Skeletal muscle cell (primary cell): ENCODE data around the gene LBR.

Experiments
- DNase-seq: peaks from one replicate; pipeline ENCODE4 v3.0.0-alpha.2; 2010; ENCODE audit warnings: low read depth
- H3K4me3 ChIP-seq: 2 replicates; pipeline ENCODE4 v1.5.1; 2011; ENCODE audit warnings: low read depth, mild to moderate bottlenecking, control low read depth, low read length, moderate library complexity

The LBR gene

DNA sequence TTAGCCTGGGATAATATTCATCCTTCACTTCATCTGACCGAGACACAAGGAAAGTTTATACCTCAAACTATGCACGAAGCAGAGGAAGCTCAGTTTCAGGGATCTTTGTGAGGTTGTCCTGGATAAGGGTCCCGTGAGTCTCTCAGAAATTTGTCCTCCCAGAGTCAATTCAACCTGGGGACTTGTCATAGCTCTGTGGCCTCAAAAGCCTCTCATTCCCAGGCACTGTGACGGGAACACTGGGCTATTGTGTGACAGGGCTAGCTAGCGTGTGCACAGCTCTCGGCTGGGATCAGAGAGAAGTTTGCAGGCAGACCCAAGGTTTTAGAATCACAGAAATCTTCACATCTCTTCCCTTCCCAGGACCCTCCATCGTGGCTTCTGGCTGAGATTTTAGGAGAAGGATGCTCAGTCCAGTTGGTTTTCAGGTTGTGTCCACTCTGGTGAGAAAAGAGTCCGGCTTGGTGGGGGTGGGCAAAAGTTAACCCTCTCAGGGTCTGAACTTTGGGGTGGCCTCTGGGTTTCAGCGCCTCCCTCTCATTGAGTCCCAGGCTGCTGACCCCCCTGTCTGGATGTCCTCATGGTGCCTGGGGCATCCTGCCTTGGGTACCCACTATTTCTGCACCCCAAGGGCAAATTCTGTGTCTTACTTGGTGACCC lies 20.4 kb upstream of the LBR start:
- DNase-seq = no peak
- no peak overlapping the region for H3K4me3 ChIP-seq

DNA sequence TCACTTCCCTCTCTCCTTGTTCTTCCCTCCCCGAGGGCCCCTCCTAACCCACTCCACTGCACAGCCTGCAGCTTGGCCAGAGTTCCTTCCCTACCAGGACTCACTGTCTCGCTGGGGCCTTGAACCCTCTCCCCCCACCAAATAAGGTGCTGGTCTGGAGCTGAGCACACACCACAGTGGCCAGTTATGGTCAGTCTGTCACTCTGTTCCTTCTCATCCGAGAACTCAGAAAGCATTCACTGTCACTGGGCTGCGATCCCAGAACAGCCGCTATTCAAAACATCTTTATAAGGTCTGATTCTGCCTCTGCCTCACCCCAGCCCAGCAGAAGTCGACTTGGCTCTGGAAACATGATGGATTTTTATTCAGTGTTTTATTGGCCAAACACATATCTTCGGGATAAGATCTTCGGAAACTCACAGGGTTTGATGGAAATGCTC lies 19.8 kb upstream of the LBR start:
- no peak for DNase-seq
- no peak overlapping the region for H3K4me3 ChIP-seq

DNA sequence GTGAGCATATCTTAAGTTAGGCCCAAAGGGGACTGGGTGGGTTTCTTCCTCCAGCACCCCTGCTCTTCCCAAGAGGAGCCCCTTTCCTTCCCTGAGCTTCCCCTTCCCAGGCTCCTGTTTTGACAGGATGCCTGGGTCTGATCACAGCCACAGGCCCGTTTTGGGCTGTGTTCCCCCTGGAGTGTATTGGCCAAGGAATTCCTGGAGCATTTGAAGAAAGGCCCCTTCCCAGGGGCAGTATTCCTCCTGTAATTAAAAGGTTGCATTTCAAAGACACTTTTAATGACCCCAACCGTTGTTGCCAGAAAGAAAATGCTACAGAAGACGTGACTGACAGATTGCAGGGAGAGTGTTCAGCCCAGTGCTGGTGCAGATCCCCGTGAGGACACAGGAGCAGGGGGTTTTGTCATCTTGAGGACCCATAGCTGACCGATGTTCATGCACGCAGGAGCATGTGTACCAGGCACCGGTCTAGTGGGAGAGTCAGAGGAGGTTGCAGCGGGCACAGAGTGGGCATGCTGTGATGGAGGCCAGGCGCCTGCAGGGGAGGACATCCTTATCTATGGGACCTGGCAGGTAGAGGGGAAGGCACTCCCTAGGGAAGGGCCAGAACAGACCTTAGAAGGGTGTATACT lies 19.3 kb upstream of the LBR start:
- no peak overlapping the region for H3K4me3 ChIP-seq
- DNase-seq = no peak

DNA sequence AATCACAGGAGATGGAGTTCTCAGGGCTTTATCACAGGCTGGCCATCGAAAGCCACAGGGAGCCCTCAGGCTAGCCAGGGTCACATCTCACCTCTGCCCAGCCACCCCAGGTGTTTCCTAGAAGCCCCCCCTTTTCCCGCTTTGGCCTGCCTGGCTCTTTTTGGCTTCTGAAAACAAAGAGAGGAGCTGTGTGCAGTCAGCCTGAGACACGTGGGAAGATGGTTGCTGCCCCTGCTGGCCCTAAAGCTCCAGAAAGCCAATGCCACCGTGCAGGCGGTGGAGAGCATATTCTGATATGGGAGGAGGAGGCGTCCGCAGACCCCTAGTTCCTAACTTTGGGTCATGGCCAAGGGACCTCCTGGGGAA lies 18.7 kb upstream of the LBR start:
- DNase-seq = no peak
- no peak overlapping the region for H3K4me3 ChIP-seq

DNA sequence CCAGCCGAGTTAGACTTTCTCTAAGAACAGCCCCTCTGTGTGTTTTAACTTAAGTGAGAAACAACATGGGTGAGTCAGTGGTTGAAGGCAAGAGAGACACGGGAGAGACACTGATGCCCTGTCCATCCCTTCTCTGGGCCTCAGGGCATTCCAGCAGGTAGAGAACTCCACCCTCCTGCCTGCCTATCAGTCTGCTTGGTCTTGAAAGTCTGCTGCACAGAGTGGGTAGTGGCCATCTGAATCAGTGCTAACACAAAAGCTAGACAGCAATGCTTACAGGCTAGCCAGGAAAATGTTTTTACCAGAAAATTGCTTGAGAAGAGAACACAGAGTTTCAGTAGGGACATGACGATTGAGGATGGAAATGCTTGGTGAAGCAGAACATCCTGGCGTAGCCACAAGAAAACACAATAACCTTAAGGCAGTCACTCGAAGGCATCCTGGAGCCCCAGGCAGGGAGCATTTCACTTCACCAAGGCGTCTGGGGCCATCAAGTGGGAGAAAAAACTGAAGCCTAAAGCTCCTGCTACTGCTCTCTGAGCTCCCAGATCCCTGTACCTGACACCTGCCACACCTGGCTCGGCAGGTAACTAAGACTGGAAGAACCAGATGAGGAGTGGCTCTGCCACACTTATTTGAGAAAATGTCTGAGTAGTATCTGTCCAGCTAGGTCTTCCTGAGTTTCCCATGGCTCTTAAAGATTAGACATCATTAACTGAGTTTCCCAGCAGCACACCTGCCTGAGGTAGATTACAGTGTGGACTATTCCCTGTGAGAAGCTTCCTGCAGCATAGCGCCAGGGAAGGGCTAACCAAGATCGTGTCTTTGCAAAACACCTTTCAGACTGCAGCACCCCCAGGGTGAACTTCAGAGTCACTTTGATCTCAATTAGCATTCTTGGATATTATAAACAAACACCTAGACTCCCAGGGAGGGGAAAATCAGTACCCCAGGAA lies 18.1 kb upstream of the LBR start:
- no peak overlapping the region for H3K4me3 ChIP-seq
- no peak for DNase-seq

DNA sequence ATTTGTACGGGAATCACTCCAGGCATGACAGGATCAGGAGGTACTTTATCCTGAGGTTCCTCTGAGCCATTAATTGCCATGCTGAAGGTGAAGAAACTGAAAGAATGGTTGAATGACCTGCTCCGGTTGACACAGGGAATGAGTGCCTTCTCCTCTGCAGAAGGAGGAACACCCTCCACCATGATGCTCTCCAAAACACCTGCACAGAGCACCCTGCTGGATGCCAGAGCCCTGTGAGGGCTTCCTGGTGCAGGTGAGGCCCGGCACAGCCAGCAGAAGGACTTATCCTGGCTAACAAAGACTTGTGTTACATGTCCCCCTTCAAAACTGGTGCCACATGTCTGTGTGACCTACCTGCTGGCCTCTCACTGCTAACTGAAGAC lies 14.3 kb upstream of the LBR start:
- DNase-seq = no peak
- no peak overlapping the region for H3K4me3 ChIP-seq

DNA sequence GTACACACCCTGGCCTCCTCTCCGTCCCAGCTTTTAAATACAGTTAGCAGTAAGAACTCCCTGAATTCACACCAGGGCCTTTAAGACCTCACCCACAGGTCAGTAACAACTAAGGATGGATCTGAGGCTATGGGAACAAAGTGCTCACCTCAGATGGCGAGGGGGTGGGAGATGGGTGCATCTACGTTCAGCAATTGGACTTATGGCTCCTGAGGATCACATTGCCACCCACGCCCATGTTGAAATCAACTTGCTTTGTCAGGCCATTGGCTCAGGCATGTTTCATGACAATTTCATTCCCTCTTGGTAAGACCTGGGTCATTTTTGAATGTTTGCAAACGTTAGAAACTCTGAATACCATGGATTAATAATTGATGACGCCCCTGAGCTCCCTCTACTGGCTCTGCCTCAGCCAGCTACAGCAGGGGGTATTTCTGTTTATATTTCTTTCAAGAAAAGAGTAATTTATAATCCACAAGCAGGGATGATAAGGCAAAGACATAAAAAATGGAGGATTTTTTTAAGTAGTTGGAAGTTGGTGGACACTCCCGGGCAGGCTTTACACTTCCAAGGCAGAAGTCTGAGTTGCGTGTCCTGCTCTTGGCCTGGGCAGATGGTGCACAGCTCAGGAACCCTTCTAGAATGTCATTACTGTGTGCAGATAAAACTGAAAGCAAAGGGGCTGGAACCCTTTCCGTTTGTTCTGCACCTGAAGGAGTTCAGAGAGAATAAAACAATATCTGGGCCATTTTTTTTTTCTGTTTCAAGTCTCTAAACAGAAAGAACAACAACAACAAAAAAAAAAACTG lies 13.7 kb upstream of the LBR start:
- H3K4me3 ChIP-seq = no peak overlapping the region

DNA sequence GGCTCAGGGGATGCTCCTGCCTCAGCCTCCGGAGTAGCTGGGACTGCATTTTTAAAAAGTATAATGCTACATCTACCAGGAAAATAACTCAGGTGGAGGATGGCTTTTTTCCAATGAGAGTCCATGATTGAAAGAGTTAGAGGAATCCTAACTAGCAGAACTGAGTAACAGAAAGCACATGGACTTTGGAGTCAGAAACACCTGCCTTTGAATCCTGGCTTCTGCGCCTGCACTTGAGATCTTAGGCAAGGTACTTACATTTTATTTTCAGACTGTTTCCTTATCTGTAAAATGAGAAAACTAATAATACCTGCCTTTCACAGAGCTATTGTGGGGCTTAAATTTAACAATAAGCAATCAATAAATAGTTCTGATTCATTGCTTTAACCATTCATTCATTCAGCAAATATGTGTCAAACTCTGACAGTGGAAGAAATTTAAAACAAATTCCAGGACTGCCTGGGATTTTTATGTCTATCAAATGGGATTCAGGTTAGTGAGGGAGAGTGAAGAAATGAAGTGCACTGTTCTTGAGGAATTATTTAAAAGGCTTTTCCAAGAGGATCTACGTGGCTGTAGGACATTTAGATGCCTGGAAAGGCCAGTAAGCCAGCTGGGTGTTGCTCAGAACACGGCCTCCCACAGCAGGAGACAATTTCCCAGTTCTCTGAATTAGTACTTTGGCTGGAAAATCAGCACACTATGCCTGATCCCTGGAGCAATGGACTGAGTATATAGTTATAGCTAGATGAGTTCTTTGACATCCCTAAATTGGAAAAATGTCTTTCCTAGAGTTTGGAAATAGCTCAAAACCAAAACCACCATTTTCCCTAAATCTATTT lies 12.8 kb upstream of the LBR start:
- no peak overlapping the region for H3K4me3 ChIP-seq
- DNase-seq = no peak

More for the DNA sequence above, 13.7 kb upstream of the LBR start:
- DNase-seq = no peak

DNA sequence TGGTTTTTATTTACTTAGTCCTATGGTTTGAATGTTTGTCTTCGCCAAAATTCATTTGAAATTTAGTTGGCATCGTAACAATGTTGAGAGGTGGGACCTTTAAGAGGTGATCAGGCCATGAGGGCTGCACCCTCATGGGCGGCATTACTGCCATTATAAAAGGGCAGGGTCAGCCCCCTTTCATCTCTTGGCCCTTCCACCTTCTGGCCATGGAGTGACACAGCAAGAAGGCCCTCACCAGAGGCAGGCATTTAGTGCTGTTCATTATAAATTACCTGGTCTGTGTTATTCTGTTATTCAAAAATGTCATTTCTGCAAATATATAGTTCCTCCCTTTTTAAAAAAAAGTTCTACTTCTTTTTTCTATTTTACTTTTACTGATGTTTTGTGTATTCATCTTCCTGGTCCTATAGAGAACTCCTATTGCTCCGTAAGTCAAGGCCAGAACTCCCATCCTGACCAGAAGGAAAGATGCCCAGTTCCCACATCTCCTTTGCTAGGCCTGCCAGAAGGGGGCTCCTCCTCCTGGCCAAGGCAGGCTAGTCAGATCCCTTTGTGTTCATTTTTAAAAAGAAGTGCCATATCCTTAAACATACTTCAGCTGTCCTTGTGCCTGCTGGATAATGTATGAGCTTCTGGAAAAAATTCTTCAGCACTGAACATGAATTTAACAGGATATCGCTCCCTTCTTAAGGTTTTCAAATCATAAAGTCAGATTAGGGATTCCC lies 10.0 kb upstream of the LBR start:
- DNase-seq = no peak
- H3K4me3 ChIP-seq = no peak overlapping the region

DNA sequence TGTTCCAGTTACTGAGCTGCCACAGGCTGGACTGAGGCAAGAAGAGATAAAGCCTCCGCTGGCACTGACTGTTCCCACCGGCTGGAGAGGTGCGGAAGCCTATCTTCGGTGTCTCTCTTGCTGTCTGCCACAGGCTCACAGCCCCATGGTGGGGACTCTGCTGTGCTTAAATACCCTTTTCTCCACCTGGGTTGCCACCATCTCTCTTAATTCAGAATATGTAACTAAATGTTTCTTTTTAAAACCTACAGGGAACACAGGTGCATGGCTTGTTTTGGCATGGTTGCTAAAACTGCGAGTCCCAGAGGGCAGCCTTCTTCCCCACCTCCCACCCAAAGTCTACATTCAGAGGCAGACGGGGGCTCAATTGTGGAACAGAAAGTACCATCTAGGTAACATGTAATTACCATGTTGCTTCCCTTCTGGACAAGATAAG lies 8.1 kb upstream of the LBR start:
- DNase-seq = no peak
- H3K4me3 ChIP-seq = no peak overlapping the region

DNA sequence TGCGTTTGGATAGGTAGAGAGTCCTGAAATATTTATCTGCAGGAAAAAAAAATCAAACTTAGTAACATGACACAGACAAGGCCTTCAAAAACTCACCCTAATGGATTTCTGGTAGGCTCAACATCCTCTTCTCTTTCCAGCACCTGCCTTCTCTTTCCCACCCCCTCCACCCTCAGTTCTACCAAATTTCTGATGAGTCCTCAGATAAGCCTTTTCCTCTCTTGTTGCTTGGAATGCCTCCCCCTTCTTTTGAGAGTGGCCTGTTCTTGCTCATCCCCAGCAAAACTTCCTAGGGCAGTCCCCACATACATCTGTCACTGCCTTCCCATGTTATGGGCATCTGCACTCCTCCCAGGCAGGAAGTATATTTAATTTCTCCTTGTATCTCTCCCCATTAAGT lies 7.6 kb upstream of the LBR start:
- no peak overlapping the region for H3K4me3 ChIP-seq
- no peak for DNase-seq

DNA sequence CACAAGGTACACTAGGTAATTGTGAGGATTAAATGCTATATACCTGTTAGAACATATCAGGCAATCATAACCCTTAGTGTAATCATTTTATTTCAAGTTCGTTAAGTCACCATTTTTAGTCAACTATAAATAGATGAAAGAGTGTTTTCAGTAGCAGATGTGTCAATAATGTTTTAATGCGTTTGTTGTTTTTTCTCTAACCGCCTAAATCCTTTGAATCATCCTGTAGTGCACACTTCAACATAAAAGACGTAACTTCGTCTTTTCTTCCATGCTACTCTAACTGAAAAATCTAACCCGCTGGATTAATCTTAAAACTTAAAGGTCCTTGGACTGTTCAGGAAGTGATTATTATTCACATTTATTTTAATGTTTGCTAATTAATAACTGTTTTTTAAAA lies 7.2 kb upstream of the LBR start:
- DNase-seq = no peak
- H3K4me3 ChIP-seq = no peak overlapping the region

DNA sequence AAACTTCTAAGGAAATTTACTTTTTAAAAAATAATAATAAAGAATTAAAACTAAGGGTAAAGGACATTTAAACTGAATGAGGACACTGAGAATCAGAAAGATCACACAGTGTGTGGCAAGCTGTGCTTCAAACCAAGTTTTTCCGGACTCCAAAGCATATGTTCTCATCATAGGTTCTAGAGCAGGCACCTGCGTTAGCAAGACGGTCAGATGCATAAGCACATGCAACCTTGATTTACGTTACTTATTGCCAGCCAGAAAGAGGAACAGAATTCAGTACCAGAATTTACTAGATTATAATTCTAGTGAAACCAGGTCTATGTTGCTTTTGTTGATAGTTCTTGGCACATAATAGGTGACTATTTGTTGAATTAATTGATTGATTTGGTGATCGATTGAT lies 6.2 kb upstream of the LBR start:
- DNase-seq = no peak
- no peak overlapping the region for H3K4me3 ChIP-seq

DNA sequence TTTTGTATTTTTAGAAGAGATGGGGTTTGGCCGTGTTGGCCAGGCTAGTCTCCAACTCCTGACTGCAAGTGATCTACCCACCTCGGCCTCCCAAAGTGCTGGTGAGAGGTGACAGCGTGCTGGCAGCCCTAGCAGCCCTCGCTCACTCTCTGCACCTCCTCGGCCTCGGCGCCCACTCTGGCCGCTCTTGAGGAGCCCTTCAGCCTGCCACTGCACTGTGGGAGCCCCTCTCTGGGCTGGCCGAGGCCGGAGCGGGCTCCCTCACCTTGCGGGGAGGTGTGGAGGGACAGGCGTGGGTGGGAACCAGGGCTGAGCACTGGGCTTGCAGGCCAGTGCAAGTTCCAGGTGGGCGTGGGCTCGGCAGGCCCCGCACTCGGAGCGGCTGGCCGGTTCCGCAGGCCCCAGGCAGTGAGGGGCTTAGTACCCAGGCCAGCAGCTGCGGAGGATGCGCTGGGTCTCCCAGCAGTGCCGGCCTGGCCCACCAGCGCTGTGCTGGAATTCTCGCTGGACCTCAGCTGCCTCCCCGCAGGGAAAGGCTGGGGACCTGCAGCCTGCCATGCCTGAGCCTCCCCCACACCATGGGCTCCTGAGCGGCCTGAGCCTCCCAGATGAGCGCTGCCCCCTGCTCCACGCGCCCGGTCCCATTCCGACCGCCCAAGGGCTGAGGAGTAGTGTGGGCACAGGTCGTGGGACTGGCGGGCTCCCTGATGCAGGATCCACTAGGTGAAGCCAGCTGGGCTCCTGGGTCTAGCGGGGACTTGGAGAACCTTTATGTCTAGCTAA lies 3.4 kb upstream of the LBR start:
- no peak overlapping the region for H3K4me3 ChIP-seq
- no peak for DNase-seq

DNA sequence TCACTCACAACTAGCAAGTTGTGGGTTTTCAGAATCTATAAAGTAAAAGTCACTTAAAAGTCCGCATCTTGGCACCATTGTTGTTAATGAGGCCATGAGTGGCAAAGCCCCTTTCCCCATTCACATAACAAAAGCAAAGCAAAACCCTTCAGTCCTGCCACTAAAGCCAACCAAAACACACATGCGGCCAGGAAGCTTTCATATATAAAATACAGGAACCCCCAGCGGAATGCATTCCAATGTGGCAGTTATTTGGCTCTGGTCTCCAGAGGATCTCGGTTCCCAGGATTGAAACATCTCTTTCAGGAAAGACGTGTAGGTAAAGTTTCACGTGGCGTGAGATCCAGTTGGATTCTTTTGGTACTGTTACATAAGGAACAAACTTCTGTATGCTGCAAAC lies 2.5 kb upstream of the LBR start:
- no peak for DNase-seq
- H3K4me3 ChIP-seq = no peak overlapping the region

DNA sequence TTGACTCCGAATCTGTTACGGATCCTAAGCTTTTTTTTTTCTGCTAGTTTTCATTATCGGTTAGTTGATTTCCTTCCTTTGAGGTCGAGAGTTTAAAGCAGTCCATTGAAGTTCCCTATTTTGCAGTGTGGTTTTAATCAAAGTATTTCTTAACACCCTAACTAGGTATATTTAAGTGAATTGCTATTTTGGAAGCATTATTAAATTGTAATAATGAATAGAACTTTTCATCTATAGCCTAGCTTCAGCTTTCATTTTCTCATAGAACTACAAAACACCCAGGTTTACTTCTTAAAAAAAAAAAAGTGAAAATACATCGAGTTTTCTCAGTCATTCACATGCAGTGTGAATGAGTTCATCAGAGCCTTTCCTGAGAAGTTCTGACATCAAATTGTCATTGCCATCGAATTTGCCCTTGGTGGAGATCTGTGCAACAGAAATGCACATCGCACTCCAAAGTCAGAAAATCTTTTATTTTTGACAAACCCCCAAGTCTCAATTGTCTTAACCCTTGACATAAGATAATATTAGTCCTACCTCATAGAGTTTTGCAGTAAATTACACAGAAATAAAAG lies 1.1 kb upstream of the LBR start:
- H3K4me3 ChIP-seq = peak overlapping the region; percentile 83
- DNase-seq = no peak
